ENCODE data around the gene ZBTB25.

The ZBTB25 gene

GRCh38 chr14:64444984-64445845, 58.4 kb downstream of the ZBTB25 start:
- Histone ChIP-seq H3K36me3 (ENCODE audit: insufficient read depth, low read length) (peaks cover 18% of the 10 kb centered on the region), H3K27me3 (ENCODE audit: control insufficient read depth in 1 of 2, insufficient read depth in 2 of 2, low read length in 2 of 2) (no peaks in the 10 kb centered on the region), H3K9me3 (ENCODE audit: low read length) (no peaks in the 10 kb centered on the region), H3K4me3 (ENCODE audit: low read depth in 1 of 2, low read length in 2 of 2) (no peak overlapping the region), H3K9ac (ENCODE audit: low read length) (no peak overlapping the region), H3K4me1 (ENCODE audit: insufficient read depth, low read length) (no peaks in the 10 kb centered on the region), H3K27ac (ENCODE audit: low read depth, low read length) (no peak overlapping the region)

- no peak overlapping the region for H3K4me3 ChIP-seq (ENCODE audit: low read depth in 1 of 2, low read length in 2 of 2)
- H3K9ac ChIP-seq (ENCODE audit: low read length): no peak overlapping the region
- H3K4me1 ChIP-seq (ENCODE audit: insufficient read depth, low read length): no peaks in the 10 kb centered on the region
- H3K9me3 ChIP-seq (ENCODE audit: low read length): no peaks in the 10 kb centered on the region
- H3K27me3 ChIP-seq (ENCODE audit: control insufficient read depth in 1 of 2, insufficient read depth in 2 of 2, low read length in 2 of 2): no peaks in the 10 kb centered on the region
- H3K36me3 ChIP-seq (ENCODE audit: insufficient read depth, low read length): peaks cover 11% of the 10 kb centered on the region
- H3K27ac ChIP-seq (ENCODE audit: low read depth, low read length): no peak overlapping the region
These were observed 59.5 kb downstream of the ZBTB25 start for GRCh38 chr14:64444140-64444539.

DNA sequence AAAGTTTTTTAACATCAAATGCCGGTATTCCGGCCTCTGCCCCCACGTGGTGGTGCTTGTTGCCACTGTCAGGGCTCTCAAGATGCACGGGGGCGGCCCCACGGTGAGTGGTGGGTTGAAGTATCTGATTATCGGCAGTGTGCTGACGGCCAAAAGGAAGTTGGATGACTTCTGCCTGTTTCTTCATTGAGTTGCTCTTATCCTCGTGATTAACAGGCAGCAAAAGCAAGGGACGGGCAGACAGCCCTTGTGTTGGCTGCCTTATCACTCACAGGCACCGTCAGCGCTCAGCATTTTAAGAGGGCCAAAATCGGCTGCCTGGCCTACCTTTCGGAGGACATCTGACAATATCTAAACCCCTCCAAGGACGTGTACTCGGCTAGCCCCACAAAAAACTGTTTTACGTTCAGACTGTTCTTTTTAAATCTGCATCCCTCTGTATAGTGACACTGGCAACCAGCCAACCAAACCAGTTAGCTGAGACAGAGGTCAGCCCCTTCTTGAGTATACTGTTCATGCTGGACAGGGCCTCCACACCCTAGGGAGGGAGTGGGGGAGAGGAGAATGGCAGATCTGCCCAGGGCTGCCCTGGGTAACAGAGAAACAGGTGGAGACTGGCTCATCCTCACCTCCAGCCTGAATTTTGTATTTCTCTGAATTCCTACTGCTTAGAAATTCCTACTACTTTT, 61.2 kb downstream of the ZBTB25 start:
- Histone ChIP-seq H3K4me1 (ENCODE audit: insufficient read depth, low read length) (no peaks in the 10 kb centered on the region), H3K36me3 (ENCODE audit: insufficient read depth, low read length) (peaks cover 7% of the 10 kb centered on the region), H3K9ac (ENCODE audit: low read length) (no peak overlapping the region), H3K4me3 (ENCODE audit: low read depth in 1 of 2, low read length in 2 of 2) (no peak overlapping the region), H3K27me3 (ENCODE audit: control insufficient read depth in 1 of 2, insufficient read depth in 2 of 2, low read length in 2 of 2) (no peaks in the 10 kb centered on the region), H3K9me3 (ENCODE audit: low read length) (no peaks in the 10 kb centered on the region), H3K27ac (ENCODE audit: low read depth, low read length) (no peak overlapping the region)

DNA sequence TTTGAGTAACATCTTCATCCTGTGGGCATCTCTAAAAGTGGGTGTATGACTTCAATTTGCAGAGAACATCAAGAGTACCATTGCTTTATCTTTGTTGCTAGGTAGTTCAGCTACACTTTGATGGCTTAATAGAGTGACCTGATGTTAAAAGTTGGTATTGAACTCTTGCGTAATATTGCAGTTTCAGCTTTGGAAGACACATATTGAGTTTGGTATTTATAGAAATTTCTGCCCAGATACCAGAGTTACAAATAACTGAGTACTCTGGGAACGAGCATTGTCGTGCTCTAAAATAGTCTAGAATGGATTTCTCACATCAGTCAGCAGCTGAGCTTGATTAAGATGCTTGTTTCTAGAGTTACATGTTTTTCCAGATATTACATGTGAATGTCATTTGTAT, 63.1 kb downstream of the ZBTB25 start:
- H3K4me1 ChIP-seq (ENCODE audit: insufficient read depth, low read length): no peaks in the 10 kb centered on the region
- no peak overlapping the region for H3K9ac ChIP-seq (ENCODE audit: low read length)
- H3K27me3 ChIP-seq (ENCODE audit: control insufficient read depth in 1 of 2, insufficient read depth in 2 of 2, low read length in 2 of 2): no peaks in the 10 kb centered on the region
- no peak overlapping the region for H3K27ac ChIP-seq (ENCODE audit: low read depth, low read length)
- peaks cover 18% of the 10 kb centered on the region for H3K36me3 ChIP-seq (ENCODE audit: insufficient read depth, low read length)
- no peak overlapping the region for H3K4me3 ChIP-seq (ENCODE audit: low read depth in 1 of 2, low read length in 2 of 2)
- no peaks in the 10 kb centered on the region for H3K9me3 ChIP-seq (ENCODE audit: low read length)

DNA sequence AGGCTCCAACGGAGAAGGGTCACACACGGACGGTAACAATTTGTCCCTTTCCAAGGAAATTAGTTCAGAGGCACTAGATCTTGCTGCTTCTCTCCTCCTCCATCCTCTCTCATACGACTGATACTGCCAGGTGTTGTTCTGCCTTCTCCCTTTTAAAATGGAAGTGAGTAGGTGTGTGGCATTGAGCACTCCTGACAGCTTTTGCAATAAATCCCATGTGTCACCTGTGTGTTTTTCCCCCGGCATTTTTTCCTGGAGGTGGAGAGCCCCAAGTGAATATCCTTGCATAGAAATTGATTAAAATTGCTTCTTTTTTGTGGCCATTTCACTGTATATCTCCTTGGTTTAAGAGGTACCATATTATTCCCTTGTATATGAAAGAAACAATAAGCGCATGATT, 64.5 kb downstream of the ZBTB25 start:
- Histone ChIP-seq H3K4me1 (ENCODE audit: insufficient read depth, low read length) (no peaks in the 10 kb centered on the region), H3K4me3 (ENCODE audit: low read depth in 1 of 2, low read length in 2 of 2) (no peak overlapping the region), H3K36me3 (ENCODE audit: insufficient read depth, low read length) (peaks cover 20% of the 10 kb centered on the region), H3K9ac (ENCODE audit: low read length) (no peak overlapping the region), H3K9me3 (ENCODE audit: low read length) (no peaks in the 10 kb centered on the region), H3K27me3 (ENCODE audit: control insufficient read depth in 1 of 2, insufficient read depth in 2 of 2, low read length in 2 of 2) (no peaks in the 10 kb centered on the region), H3K27ac (ENCODE audit: low read depth, low read length) (no peak overlapping the region)

- H3K27me3 ChIP-seq (ENCODE audit: control insufficient read depth in 1 of 2, insufficient read depth in 2 of 2, low read length in 2 of 2): no peaks in the 10 kb centered on the region
- H3K4me3 ChIP-seq (ENCODE audit: low read depth in 1 of 2, low read length in 2 of 2): no peak overlapping the region
- peaks cover 20% of the 10 kb centered on the region for H3K36me3 ChIP-seq (ENCODE audit: insufficient read depth, low read length)
- no peak overlapping the region for H3K27ac ChIP-seq (ENCODE audit: low read depth, low read length)
- H3K9me3 ChIP-seq (ENCODE audit: low read length): no peaks in the 10 kb centered on the region
- H3K9ac ChIP-seq (ENCODE audit: low read length): no peak overlapping the region
- no peaks in the 10 kb centered on the region for H3K4me1 ChIP-seq (ENCODE audit: insufficient read depth, low read length)
These were observed 65.3 kb downstream of the ZBTB25 start for GRCh38 chr14:64438181-64438841.

GRCh38 chr14:64434528-64434927, 69.1 kb downstream of the ZBTB25 start:
- no peaks in the 10 kb centered on the region for H3K27me3 ChIP-seq (ENCODE audit: control insufficient read depth in 1 of 2, insufficient read depth in 2 of 2, low read length in 2 of 2)
- no peak overlapping the region for H3K27ac ChIP-seq (ENCODE audit: low read depth, low read length)
- H3K9ac ChIP-seq (ENCODE audit: low read length): no peak overlapping the region
- H3K36me3 ChIP-seq (ENCODE audit: insufficient read depth, low read length): peaks cover 22% of the 10 kb centered on the region
- H3K4me3 ChIP-seq (ENCODE audit: low read depth in 1 of 2, low read length in 2 of 2): no peak overlapping the region
- no peaks in the 10 kb centered on the region for H3K4me1 ChIP-seq (ENCODE audit: insufficient read depth, low read length)
- no peaks in the 10 kb centered on the region for H3K9me3 ChIP-seq (ENCODE audit: low read length)

DNA sequence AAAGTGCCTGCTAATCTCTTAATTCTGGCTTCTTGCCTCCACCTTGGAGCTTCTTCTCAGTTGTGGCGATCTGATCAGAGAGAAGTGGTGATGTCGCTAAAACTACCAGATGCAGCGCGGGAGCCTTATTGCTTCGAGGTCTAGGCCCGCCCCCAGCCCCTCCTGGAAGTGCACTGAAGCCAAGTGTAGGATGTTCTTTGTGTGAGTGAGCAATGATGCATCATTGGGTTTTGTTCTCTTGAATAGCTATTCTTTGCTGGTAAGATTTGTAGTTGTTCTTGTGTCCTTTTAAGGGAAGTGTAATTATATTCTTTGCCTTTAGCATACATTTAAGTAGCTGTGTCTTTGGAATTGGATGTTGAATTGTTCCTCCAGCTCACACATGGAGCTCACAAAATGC, 79.7 kb downstream of the ZBTB25 start:
- Histone ChIP-seq H3K4me3 (ENCODE audit: low read depth in 1 of 2, low read length in 2 of 2) (no peak overlapping the region), H3K27me3 (ENCODE audit: control insufficient read depth in 1 of 2, insufficient read depth in 2 of 2, low read length in 2 of 2) (no peaks in the 10 kb centered on the region), H3K4me1 (ENCODE audit: insufficient read depth, low read length) (no peaks in the 10 kb centered on the region), H3K36me3 (ENCODE audit: insufficient read depth, low read length) (peaks cover 14% of the 10 kb centered on the region), H3K27ac (ENCODE audit: low read depth, low read length) (no peak overlapping the region), H3K9ac (ENCODE audit: low read length) (no peak overlapping the region), H3K9me3 (ENCODE audit: low read length) (no peaks in the 10 kb centered on the region)

GRCh38 chr14:64422756-64423155, 80.9 kb downstream of the ZBTB25 start:
- Histone ChIP-seq H3K27ac (ENCODE audit: low read depth, low read length) (no peak overlapping the region), H3K9me3 (ENCODE audit: low read length) (no peaks in the 10 kb centered on the region), H3K36me3 (ENCODE audit: insufficient read depth, low read length) (peaks cover 14% of the 10 kb centered on the region), H3K9ac (ENCODE audit: low read length) (no peak overlapping the region), H3K4me1 (ENCODE audit: insufficient read depth, low read length) (no peaks in the 10 kb centered on the region), H3K4me3 (ENCODE audit: low read depth in 1 of 2, low read length in 2 of 2) (no peak overlapping the region), H3K27me3 (ENCODE audit: control insufficient read depth in 1 of 2, insufficient read depth in 2 of 2, low read length in 2 of 2) (no peaks in the 10 kb centered on the region)

DNA sequence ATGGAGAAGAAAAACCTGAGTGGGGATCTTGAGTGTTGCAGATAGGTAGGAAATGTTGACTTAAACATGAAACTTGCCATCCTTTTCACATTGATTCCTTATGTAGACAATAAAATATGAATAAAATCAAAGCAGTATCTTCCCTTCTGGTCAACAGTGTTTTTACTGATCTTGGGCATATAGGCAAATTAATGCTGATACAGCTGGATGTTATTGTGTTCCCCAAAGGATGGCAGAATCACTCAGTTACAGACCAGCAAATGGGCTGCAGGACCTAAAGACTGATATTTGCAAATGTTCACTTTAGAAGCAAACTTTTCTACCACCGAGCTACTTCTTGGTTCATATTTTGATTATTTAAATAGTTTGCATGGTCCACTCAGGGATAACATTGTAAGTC, 81.6 kb downstream of the ZBTB25 start:
- H3K4me1 ChIP-seq (ENCODE audit: insufficient read depth, low read length): no peaks in the 10 kb centered on the region
- H3K27ac ChIP-seq (ENCODE audit: low read depth, low read length): no peak overlapping the region
- H3K9ac ChIP-seq (ENCODE audit: low read length): no peak overlapping the region
- H3K4me3 ChIP-seq (ENCODE audit: low read depth in 1 of 2, low read length in 2 of 2): no peak overlapping the region
- no peaks in the 10 kb centered on the region for H3K27me3 ChIP-seq (ENCODE audit: control insufficient read depth in 1 of 2, insufficient read depth in 2 of 2, low read length in 2 of 2)
- peaks cover 8% of the 10 kb centered on the region for H3K36me3 ChIP-seq (ENCODE audit: insufficient read depth, low read length)
- H3K9me3 ChIP-seq (ENCODE audit: low read length): no peaks in the 10 kb centered on the region

DNA sequence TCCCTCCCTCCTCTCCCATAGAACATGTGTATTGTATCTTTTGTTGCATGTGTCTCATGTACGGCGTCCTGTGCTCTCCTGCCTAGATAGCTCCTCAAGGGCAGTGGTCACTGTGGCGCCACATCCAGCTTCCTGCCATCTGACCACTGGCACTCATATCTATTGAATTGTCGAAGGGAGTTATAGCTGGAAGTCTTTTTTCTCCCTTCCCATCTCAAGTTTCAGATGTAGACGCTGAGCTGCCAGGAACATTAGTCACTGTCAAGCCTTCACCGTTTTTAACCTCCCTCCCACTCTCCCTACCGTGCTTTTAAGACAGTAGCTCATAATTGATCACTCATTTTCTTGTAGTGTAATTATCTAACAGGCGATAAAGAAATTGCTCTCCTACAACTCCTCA, 82.5 kb downstream of the ZBTB25 start:
- H3K4me3 ChIP-seq (ENCODE audit: low read depth in 1 of 2, low read length in 2 of 2): no peak overlapping the region
- peaks cover 4% of the 10 kb centered on the region for H3K36me3 ChIP-seq (ENCODE audit: insufficient read depth, low read length)
- no peaks in the 10 kb centered on the region for H3K27me3 ChIP-seq (ENCODE audit: control insufficient read depth in 1 of 2, insufficient read depth in 2 of 2, low read length in 2 of 2)
- H3K27ac ChIP-seq (ENCODE audit: low read depth, low read length): no peak overlapping the region
- H3K9ac ChIP-seq (ENCODE audit: low read length): no peak overlapping the region
- H3K9me3 ChIP-seq (ENCODE audit: low read length): no peaks in the 10 kb centered on the region
- H3K4me1 ChIP-seq (ENCODE audit: insufficient read depth, low read length): no peaks in the 10 kb centered on the region
